Activated naive CD8-positive, alpha-beta T cell treated with anti-CD3 and anti-CD28 coated beads, Interleukin-2, amount 50 U/mL, for 16 hours (primary cell): Measurements from ENCODE around the gene ATL2.
"Not testable (repeated sequence)": the region's sequence is repeated elsewhere in the genome, so short reads cannot be mapped to it uniquely, and the experiment has no call there.

ENCODE experiments used
- DNase-seq: peaks from one replicate; pipeline ENCODE4 v3.0.0-alpha.2; 2020; ENCODE audit warnings: low read depth, low spot score

Gene ATL2

GRCh38 chr2:38330754-38331153 lies 46.3 kb downstream of the ATL2 start:
- DNase-seq, result no peak

DNA sequence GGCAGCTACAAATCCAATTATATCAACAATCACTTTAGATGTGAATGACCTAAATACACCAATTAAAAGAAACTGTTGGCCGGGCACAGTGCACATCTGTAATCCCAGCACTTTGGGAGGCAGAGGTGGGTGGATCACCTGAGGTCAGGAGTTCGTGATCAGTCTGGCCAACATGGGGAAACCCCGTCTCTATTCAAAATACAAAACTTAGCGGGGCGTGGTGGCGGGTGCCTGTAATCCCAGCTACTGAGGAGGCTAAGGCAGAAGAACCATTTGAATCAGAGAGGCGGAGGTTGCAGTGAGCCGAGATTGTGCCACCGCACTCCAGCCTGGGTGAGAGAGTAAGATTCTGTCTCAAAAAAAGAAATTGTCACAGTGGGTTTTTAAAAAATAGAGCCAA lies 49.5 kb downstream of the ATL2 start:
- no peak for DNase-seq

DNA sequence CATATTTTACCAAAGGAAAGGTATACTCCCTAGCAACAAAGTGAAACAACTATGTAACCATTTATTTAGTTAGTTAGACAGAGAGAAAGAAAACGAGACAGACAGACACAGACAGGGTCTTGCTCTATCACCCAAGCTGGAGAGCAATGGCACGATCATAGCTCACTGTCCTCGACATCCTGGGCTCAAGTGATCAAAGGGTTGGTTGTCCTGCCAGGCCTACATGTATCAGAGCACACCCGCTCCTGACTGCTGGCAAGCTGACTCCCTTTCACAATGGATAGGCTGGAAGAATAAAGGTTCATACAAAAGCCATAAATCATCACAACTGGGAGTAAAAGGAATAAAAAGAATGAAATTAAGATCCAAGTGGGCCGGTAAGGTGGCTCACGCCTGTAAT lies 53.5 kb downstream of the ATL2 start:
- DNase-seq, result no peak

DNA sequence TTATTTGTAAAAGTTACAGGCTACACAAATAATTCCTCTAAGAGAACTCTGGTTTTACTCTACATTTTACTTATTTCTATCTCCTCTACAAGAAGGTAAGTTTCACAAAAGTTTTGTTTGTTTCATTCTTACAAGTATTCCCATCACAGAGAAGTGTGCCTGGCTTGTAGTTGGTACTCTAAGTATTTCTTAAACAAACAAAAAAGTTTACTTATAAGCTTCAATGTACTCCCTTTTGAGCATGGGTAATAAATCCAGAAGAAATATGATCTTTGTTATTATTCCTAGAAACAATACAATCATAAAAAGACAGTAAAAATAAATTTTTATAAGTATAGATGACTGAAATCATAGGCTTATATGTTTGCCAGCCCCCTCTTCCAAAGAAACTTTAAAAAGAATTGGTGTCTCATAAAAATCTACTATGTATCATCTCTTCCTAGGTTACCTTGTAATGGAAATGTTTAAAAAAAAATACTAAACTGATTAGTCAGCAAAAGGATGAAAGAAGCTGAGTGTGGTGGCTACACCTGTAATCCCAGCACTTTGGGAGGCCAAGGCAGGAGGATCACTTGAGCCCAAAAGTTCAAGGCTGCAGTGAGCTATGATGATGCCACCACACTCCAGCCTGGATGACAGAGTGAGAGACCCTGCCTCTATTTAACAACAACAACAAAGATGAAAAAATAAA lies 54.7 kb downstream of the ATL2 start:
- no peak for DNase-seq

DNA sequence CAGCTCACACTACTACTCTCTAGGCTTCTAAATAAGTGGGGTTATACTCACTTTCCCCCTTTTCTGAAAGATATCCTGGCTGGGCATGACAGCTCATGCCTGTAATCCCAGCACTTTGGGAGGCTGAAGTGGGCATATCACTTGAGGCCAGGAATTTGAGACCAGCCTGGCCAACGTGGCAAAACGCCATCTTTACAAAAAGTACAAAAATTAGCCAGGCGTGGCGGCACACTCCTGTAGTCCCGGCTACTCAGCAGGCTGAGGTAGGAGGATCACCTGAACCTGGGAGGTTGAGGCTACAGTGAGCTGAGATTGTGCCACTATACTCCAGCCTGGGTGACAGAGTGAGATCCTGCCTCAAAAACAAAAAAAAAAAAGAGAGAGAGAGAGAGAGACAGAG lies 57.8 kb downstream of the ATL2 start:
- DNase-seq, result not testable (repeated sequence)

GRCh38 chr2:38317725-38318124 lies 59.3 kb downstream of the ATL2 start:
- DNase-seq, result no peak

- DNase-seq, result no peak
Observed at GRCh38 chr2:38315707-38316333, 61.3 kb downstream of the ATL2 start.

DNA sequence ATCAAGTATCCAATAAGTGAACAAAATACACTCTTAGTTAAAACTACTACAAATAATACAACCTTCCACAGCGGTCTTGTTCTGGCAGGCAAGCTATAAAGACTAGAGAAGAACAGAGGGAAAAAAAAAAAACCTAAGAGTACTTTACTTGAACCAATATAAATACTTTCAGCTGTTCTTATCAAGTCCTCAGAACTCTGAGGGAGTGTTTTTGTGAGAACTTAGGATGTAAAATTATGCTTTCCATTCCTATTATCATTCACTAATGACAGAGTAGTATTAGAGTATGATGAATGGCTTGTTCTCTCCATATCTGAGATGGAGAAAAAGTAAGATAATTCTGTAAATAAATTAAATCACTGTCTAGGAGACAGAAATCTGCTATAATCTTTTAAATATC lies 68.3 kb downstream of the ATL2 start:
- no peak for DNase-seq

- no peak for DNase-seq
Observed at GRCh38 chr2:38301969-38302702, 74.9 kb downstream of the ATL2 start.

DNA sequence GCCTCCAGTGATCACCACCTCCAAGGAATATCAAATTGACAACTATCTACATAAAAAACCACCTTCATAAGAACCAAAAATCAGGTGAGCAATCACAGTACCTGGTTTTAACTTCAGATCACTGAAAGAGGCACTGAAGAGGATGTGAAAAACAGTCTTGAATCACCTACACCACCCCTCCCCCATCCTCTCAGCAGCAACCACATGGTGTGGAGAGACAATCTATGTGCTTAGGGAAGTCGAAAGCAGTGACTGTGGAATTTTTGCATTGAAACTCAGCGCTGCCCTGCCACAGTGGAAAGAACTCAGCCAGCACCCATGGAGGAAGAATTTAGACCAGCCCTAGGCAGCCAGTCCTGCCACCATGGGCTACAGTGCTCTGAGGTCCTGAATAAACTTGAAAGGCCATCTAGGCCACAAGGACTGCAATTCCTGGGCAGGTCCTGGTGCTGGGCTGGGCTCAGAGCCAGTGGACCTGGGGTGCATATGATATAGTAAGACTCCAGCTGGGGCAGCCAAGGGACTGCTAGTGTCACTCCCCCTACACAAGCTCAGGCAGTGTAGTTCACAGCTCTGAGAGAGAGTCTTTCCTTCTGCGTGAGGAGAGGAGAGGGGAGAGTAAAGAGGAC lies 75.6 kb downstream of the ATL2 start:
- DNase-seq, result no peak

- DNase-seq, result no peak
Observed at GRCh38 chr2:38298539-38298938, 78.5 kb downstream of the ATL2 start.

GRCh38 chr2:38296197-38296780 lies 80.8 kb downstream of the ATL2 start:
- no peak for DNase-seq

DNA sequence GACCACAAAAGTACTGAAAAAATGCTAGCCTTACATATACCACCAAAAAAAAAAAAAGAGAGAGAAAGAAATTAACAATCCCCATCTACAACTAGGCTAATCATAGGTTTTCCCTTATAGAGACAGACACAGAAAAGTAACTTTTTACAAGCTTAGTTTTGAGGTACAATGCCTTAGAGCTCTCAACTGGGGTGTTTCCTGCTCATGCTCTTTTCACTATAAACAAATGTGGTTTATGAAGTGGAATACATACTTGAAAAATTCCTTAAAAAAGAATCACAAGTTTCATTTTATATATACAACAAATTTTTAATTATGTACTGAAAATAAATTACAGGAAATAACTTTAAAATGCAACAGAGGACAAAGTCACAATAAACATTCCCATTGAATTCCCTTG lies 82.5 kb downstream of the ATL2 start:
- no peak for DNase-seq

DNA sequence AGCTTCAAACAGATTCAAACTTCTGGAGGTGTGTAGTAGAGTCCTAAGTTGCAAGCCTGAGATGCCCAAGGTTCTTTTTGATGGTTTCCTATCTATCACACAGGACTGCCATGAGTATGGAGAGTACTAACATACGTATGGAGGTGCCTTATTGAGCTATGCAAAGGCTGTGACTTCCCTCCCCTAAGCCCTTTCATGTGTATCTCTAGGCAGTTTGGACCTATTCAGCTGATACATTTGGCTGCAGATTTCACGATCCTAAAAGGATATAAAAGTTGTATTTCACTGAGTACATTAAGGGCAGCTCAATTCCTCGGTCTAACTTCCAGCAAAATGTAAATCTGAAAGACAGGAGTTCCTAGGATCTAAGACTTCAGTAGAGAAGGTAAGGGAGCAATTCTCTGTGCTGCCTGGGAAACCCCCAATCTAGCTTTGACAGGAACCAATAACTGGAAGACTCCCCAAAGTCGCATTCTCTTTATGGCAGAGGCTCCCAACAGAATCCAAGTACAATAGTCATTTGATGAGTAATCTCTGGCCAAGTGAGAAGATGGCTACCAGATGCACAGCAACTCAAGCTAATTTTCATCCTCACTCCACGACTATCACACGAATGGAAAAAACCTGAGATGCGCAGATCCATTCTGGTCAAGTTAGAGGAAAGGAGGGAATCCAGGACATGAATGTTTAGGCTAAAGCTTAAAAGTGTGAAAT lies 83.8 kb downstream of the ATL2 start:
- DNase-seq, result no peak

DNA sequence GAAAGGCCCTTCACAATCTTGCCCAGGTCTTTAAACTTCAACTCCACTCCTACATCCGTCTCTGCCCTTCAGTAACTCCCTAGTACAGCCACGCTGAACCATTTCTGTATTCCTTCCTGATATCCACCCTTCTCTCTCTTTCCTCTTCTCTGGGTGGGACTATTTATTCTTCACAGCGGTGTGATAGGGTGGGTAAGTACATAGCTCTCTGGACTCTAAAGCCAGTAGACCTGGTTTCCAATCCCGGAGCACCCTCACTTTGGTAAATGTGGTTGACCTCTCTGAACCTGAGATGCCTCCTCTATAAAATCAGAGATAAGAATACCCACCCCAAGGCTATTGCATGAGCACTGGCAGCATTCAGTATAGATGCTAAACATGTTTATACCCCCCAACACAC lies 86.7 kb downstream of the ATL2 start:
- no peak for DNase-seq

GRCh38 chr2:38284971-38285370 lies 92.1 kb downstream of the ATL2 start:
- DNase-seq, result no peak

DNA sequence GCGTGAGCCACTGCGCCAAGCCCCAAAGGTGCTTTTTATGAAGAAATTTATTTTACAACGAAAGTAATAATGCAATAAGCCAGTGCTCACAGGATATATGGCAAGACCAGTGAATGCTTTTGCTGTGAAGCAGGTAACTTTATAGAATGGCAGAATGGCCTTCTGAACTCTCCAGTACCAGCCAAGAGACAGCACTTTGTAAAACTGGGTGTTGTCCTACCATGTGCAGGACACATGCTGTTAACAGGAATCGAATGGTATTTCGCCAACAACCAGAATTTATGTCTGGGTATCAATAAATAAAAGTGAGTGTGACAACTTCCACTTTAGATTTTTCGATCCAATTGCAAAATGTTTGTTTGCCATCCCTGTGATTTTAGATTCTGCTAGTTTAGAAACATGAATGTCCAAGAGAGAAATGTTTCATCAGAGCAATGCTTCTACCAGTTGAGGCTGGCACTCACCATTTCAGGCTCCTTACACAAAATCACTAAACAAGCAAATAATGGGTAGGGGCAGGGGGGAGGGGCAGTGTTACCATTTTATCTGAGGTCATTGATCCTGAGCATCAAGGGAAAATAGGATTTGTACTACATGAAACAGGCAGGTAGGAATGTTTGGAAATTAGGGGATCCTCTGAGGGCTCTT lies 95.9 kb downstream of the ATL2 start:
- DNase-seq, result no peak

DNA sequence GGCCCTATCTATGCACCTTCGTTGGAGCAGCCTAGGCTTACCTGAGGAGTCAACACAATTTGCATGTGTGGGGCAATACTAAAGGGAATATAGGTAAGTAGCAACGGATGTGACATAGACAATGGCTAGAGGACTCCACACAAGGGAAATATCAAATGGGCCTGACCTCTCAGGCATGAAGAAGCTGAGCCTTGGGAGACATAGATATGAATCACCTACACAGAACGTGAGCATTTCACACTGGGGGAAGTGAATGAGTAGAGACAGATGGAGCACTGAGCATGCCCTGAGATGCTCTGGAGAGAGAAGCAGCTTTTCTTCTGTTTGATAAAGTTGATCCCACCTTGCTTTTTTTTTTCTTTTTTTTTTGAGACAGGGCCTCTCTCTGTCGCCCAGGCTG lies 97.9 kb downstream of the ATL2 start:
- DNase-seq, result no peak

DNA sequence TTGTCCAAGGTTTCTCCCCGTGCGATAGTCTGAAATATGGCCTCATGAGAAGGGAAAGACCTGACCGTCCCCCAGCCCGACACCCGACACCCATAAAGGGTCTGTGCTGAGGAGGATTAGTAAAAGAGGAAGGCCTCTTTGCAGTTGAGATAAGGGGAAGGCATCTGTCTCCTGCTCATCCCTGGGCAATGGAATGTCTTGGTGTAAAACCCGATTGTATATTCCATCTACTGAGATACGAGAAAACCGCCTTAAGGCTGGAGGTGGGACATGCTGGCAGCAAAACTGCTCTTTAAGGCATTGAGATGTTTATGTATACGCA lies 99.0 kb downstream of the ATL2 start:
- DNase-seq, result not testable (repeated sequence)

DNA sequence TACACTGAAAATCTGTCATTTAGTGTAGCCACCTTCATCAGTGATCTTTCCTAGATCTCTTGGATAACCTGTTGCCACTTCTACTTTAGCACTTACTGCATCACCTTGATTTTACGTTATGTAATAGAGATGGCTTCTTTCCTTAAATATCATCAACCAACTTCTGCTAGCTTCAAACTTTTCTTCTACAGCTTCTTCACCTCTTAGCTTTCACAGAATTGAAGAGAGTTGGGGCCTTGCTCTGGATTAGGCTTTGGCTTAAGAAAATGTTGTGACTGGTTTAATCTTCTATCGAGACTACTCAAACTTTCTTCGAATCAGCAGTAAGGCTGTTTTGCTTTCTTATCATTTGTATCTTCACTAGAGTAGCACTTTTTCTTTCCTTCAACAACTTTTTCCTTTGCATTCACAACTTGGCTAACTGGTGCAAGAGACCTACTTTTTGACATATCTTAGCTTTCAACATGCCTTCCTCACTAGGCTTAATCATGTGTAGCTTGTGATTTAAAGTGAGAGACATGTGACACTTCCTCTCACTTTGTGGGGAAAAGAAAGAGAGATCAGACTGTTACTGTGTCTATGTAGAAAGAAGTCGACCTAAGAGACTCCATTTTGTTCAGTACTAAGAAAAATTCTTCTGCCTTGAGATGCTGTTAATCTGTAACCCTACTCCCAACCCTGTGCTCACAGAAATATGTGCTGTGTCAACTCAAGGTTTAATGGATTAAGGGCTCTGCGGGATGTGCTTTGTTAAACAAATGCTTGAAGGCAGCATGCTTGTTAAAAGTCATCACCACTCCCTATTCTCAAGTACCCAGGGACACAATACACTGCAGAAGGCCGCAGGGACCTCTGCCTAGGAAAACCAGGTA lies 99.6 kb downstream of the ATL2 start:
- no peak for DNase-seq
